Smooth muscle cell of the pulmonary artery (primary cell): ENCODE results near the gene DDX53. TPM values are rescaled to one million over a fixed set of nuclear protein-coding genes. Genes with fewer than 3 reads are reported as not detected.

Experiments
- total RNA-seq: library from RNA; depleted of rRNA; stranded (reverse); fragments of >200 nt; gene quantifications from 2 replicates; pipeline ENCODE4 v1.2.3, GENCODE V29; 2014

Gene DDX53
- total RNA-seq, result not detected in 2 replicates

GRCh38 chrX:22999696-23000223 lies at the start of gene DDX53:
Gene DDX53 (plus strand): TSS chrX:22999960. CDS start chrX:23000058, 98 bp downstream.

